ENCODE measurements around the gene GSTT2B. TPM values are rescaled to one million over a fixed set of nuclear protein-coding genes. Genes with fewer than 3 reads are reported as not detected.

Gene GSTT2B
- total and polyA plus RNA-seq, 2 donors (not counting 3 experiments of a cell fraction or from before 2014, with no cell fraction given): 33.6 to 36.1 TPM

GRCh38 chr22:24007253-24008021 is 46.4 kb upstream of the GSTT2B start:
- FAIRE-seq (no peak), DNase-seq (ENCODE audit: low read depth, low spot score) (no peak)
- Histone ChIP-seq H3K4me3 (replicated peaks in 1 of 3; ENCODE audit: insufficient read depth in 1 of 3, low read depth in 1 of 3, low read length in 3 of 3) (no peak overlapping the region), H3K9ac (replicated peaks; ENCODE audit: extremely low read depth, insufficient read depth, low read length) (no peak overlapping the region), H3K4me2 (ENCODE audit: insufficient read depth, low read length) (no peak overlapping the region), H3K27me3 (ENCODE audit: control insufficient read depth in 2 of 2, insufficient read depth in 2 of 2, low read length in 2 of 2) (no peaks in the 10 kb centered on the region), H4K20me1 (replicated peaks; ENCODE audit: control insufficient read depth, extremely low read depth, insufficient read depth, low read length) (no peaks in the 10 kb centered on the region), H3K79me2 (ENCODE audit: control insufficient read depth, insufficient read depth, low read length) (peaks cover 10% of the 10 kb centered on the region), H3K9me1 (replicated peaks; ENCODE audit: control insufficient read depth, extremely low read depth, insufficient read depth, low read length) (no peaks in the 10 kb centered on the region), H3K4me1 (ENCODE audit: control insufficient read depth, extremely low read depth, insufficient read depth, low read length) (peaks cover 3% of the 10 kb centered on the region), H3K9me3 (replicated peaks; ENCODE audit: control insufficient read depth, insufficient read depth, low read length) (no peaks in the 10 kb centered on the region), H2AFZ (ENCODE audit: low read depth, low read length) (no peak overlapping the region), H3K27ac (ENCODE audit: insufficient read depth, low read depth, low read length) (no peak overlapping the region), H3K36me3 (ENCODE audit: control insufficient read depth in 2 of 2, extremely low read depth in 1 of 2, insufficient read depth in 2 of 2, low read length in 2 of 2) (no peaks in the 10 kb centered on the region)
- intact Hi-C loops (cut with micrococcal nuclease): no loop called here
- BruUV-seq (replicated peaks): no TSS peak
- CTCF ChIA-PET: interaction anchor here (1.3 kb wide), 1 partner anchor 23 kb away, joined by 3 read pairs; no protein-coding TSS in a partner anchor
- POLR2A ChIA-PET: no interaction called here
- dilution Hi-C loops (cut with MboI; ENCODE audit: extremely low pct_ligation_motif_present, low sequenced_read_pairs): no loop called here
- TF ChIP-seq EZH2 (IDR thresholded peaks at IDR 0.05; ENCODE audit: borderline replicate concordance, low read depth, low read length, severe bottlenecking) (no peak), MAX (IDR thresholded peaks at IDR 0.05; ENCODE audit: insufficient read depth, insufficient read length) (no peak), CTCF (IDR thresholded peaks at IDR 0.05; ENCODE audit: extremely low read depth in 1 of 2, insufficient read depth in 1 of 2, low read depth in 1 of 2, low read length in 2 of 2) (no peak), POLR2AphosphoS5 (IDR thresholded peaks at IDR 0.05; ENCODE audit: insufficient read depth, low read depth, low read length) (no peak), FOS (IDR thresholded peaks at IDR 0.05; ENCODE audit: borderline replicate concordance, insufficient read depth, low read length) (no peak), POLR2A (IDR thresholded peaks at IDR 0.05; ENCODE audit: low read depth, low read length) (no peak), GATA2 (IDR thresholded peaks at IDR 0.05; ENCODE audit: insufficient read depth, insufficient read length, low read depth, low read length) (no peak), MYC (IDR thresholded peaks at IDR 0.05; ENCODE audit: low read depth, low read length) (no peak), JUN (IDR thresholded peaks at IDR 0.05; ENCODE audit: borderline replicate concordance, insufficient read depth, insufficient read length, low read depth) (no peak)
